Endothelial cell of umbilical vein (primary cell): ENCODE results near the gene EDAR. TPM values are rescaled to one million over a fixed set of nuclear protein-coding genes. Genes with fewer than 3 reads are reported as not detected.

Source experiments
- BruUV-seq: library from RNA; stranded (reverse); fragments of 400-500 nt; replicated peaks from 2 replicates; lab custom pipeline; 2021; lab: Mats Ljungman, UMichigan
- CTCF ChIA-PET: fragments of 300-600, 350-600 bp; sonication (Branson Sonifier 250); formaldehyde crosslinking; loops from one replicate; lab custom pipeline; 2021; ENCODE audit warnings: antibody characterized with exemption, inconsistent platforms; lab: Charles Lee
- POLR2A ChIA-PET: fragments of 300-600, 350-600 bp; sonication (Branson Sonifier 250); formaldehyde crosslinking; loops from one replicate; lab custom pipeline; 2021; ENCODE audit warnings: antibody characterized with exemption, inconsistent platforms; lab: Charles Lee
- DNase-seq: peaks from one replicate; pipeline ENCODE4 v3.0.0-alpha.2; 2011; ENCODE audit warnings: low read depth, low spot score
- FAIRE-seq: peaks from 2 replicates; lab custom pipeline; 2011; peaks lifted over from hg19 to GRCh38; lab: Jason Lieb, UNC
- H2AFZ ChIP-seq: 2 replicates; pipeline ENCODE4 v1.6.0; 2012; ENCODE audit warnings: low read depth, low read length, control low read depth, inconsistent platforms
- H3K27ac ChIP-seq: 2 replicates; pipeline ENCODE4 v1.5.1; 2011; ENCODE audit warnings: low read depth, mild to moderate bottlenecking, control low read depth, low read length, moderate library complexity; ENCODE audit not compliant: insufficient read depth
- H3K27me3 ChIP-seq, 2 experiments: 2 replicates each; pipeline versions ENCODE4 v1.6.0 to v1.6.1; 2011; ENCODE audit warnings: low read length in 2 of 2, mixed read lengths in 1 of 2; ENCODE audit not compliant: control insufficient read depth in 2 of 2, insufficient read depth in 2 of 2
- H3K36me3 ChIP-seq, 2 experiments: 2 replicates in 1 of 2; 3 replicates in 1 of 2; pipeline ENCODE4 v1.5.1; 2011; ENCODE audit warnings: low read length in 2 of 2, mild to moderate bottlenecking in 1 of 2, moderate library complexity in 1 of 2; ENCODE audit not compliant: control insufficient read depth in 2 of 2, insufficient read depth in 2 of 2; ENCODE audit errors: extremely low read depth in 1 of 2
- H3K4me1 ChIP-seq: 3 replicates; pipeline ENCODE4 v1.5.1; 2011; ENCODE audit warnings: mild to moderate bottlenecking, low read length; ENCODE audit not compliant: control insufficient read depth, insufficient read depth; ENCODE audit errors: extremely low read depth
- H3K4me2 ChIP-seq: 2 replicates; pipeline ENCODE4 v1.6.1; 2011; ENCODE audit warnings: low read length, control low read depth, mixed read lengths; ENCODE audit not compliant: insufficient read depth
- H3K4me3 ChIP-seq, 3 experiments: fragments of 200-600 bp in 1 of 3; sonication (generic), shearing (Covaris generic) in 1 of 3; replicated peaks in 1 of 3; 2 replicates each; pipeline ENCODE4 v1.5.1; 2011 to 2016; ENCODE audit warnings: control low read depth in 3 of 3, low read length in 3 of 3, mild to moderate bottlenecking in 2 of 3, inconsistent platforms in 1 of 3, low read depth in 1 of 3, moderate library complexity in 1 of 3; ENCODE audit not compliant: insufficient read depth in 1 of 3
- H3K79me2 ChIP-seq: 2 replicates; pipeline ENCODE4 v1.6.0; 2012; ENCODE audit warnings: low read length, inconsistent platforms; ENCODE audit not compliant: control insufficient read depth, insufficient read depth
- H3K9ac ChIP-seq: replicated peaks from 2 replicates; pipeline ENCODE3; 2011; ENCODE audit warnings: low read length, control low read depth; ENCODE audit not compliant: insufficient read depth; ENCODE audit errors: extremely low read depth
- H3K9me1 ChIP-seq: replicated peaks from 3 replicates; pipeline ENCODE4 v1.6.0; 2011; ENCODE audit warnings: mild to moderate bottlenecking, low read length; ENCODE audit not compliant: control insufficient read depth, insufficient read depth; ENCODE audit errors: extremely low read depth
- H3K9me3 ChIP-seq: replicated peaks from 2 replicates; pipeline ENCODE4 v1.5.1; 2012; ENCODE audit warnings: low read length, inconsistent platforms; ENCODE audit not compliant: control insufficient read depth, insufficient read depth
- H4K20me1 ChIP-seq: replicated peaks from 2 replicates; pipeline ENCODE3; 2011; ENCODE audit warnings: mild to moderate bottlenecking, low read length; ENCODE audit not compliant: control insufficient read depth, insufficient read depth; ENCODE audit errors: extremely low read depth
- EZH2 ChIP-seq: IDR thresholded peaks from 2 replicates; pipeline ENCODE4 v1.6.1; 2012; ENCODE audit warnings: borderline replicate concordance, low read depth, mild to moderate bottlenecking, moderate library complexity, low read length, inconsistent platforms; ENCODE audit not compliant: severe bottlenecking
- FOS ChIP-seq: IDR thresholded peaks from 2 replicates; pipeline ENCODE4 v1.6.1; 2011; ENCODE audit warnings: mild to moderate bottlenecking, low read length, moderate library complexity, borderline replicate concordance; ENCODE audit not compliant: insufficient read depth
- GATA2 ChIP-seq: IDR thresholded peaks from 2 replicates; pipeline ENCODE4 v1.7.0; 2011; ENCODE audit warnings: low read depth, mild to moderate bottlenecking, moderate library complexity, mixed read lengths, low read length; ENCODE audit not compliant: insufficient read length, insufficient read depth
- JUN ChIP-seq: IDR thresholded peaks from 2 replicates; pipeline ENCODE4 v1.6.1; 2011; ENCODE audit warnings: borderline replicate concordance, low read depth; ENCODE audit not compliant: insufficient read length, insufficient read depth
- MYC ChIP-seq: IDR thresholded peaks from one replicate; pipeline ENCODE4 v1.6.1; 2011; ENCODE audit warnings: mild to moderate bottlenecking, low read depth, low read length
- POLR2A ChIP-seq: IDR thresholded peaks from 2 replicates; pipeline ENCODE4 v1.6.1; 2012; ENCODE audit warnings: low read depth, mild to moderate bottlenecking, control low read depth, low read length
- POLR2AphosphoS5 ChIP-seq: IDR thresholded peaks from 2 replicates; pipeline ENCODE4 v1.6.1; 2012; ENCODE audit warnings: low read depth, mild to moderate bottlenecking, control low read depth, low read length, moderate library complexity; ENCODE audit not compliant: insufficient read depth
- dilution Hi-C: fragments of 300-500 bp; cut with MboI; formaldehyde crosslinking; loops from one replicate; pipeline ENCODE4 v1.15.0; 2019; ENCODE audit warnings: low sequenced_read_pairs; ENCODE audit not compliant: extremely low pct_ligation_motif_present
- intact Hi-C: fragments of 100-400 bp; cut with micrococcal nuclease; formaldehyde crosslinking; loops from one replicate; pipeline ENCODE4 v1.10.0; 2022
- polyA plus RNA-seq, 4 experiments: library from polyadenylated mRNA; depleted of rRNA in 3 of 4; stranded (reverse) in 3 of 4; unstranded in 1 of 4; fragments of >200 nt; gene quantifications; 2 replicates each; pipeline versions ENCODE4 v1.2.1 to v1.2.3, GENCODE V29; 2011 to 2012; ENCODE audit warnings: missing spikeins in 1 of 4
- total RNA-seq: library from RNA; stranded (reverse); gene quantifications from 2 replicates; pipeline ENCODE4 v1.2.3, GENCODE V29; 2021
- TF ChIP-seq, protein P1 (sequence below): IDR thresholded peaks from 2 replicates; pipeline ENCODE4 v1.6.1; 2011; ENCODE audit not compliant: insufficient read depth, insufficient read length
- TF ChIP-seq, protein P2 (sequence below), 2 donors: IDR thresholded peaks; 1 replicate in 1 of 2; 2 replicates in 1 of 2; pipeline ENCODE4 v1.5.1; 2011; ENCODE audit warnings: low read length in 2 of 2, mild to moderate bottlenecking in 2 of 2, moderate library complexity in 2 of 2, control low read depth in 1 of 2, inconsistent platforms in 1 of 2, low read depth in 1 of 2; ENCODE audit not compliant: insufficient read depth in 1 of 2; ENCODE audit errors: extremely low read depth in 1 of 2

Gene EDAR
- total and polyA plus RNA-seq, 2 donors (not counting 3 experiments of a cell fraction or from before 2014, with no cell fraction given) = not detected

DNA sequence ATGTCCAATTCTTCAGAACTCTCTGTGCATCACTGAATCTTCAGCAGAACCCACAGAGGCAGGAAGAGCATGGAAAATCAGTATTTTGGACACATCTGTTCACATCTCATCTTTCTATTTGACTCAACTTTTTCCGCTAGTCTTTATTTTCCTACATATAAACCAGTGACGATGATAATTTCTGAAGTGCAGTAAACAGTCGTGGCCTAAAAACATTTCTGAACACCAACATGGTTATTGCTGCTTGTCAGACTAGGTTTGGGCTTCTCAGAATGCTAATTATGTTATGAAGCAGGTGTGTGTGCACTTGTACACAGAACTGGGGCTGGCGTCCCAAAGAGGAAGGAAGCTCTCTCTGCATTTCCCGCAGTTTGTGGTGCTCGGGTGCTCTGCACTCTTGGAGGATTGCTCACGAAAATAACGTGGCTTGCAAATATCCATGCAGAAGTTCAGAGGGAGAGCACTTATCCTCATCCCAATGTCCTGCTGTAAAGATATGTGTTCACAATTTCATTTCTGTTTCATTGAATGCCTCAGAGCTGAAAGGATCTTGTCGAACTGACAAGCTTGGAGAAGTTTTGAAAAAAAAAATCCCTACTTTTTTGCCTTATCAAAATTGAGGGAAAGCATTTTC, 50.8 kb downstream of the EDAR start:
- no peak for TF ChIP-seq POLR2A
- TF ChIP-seq GATA2 = no peak
- TF ChIP-seq, protein P1, sequence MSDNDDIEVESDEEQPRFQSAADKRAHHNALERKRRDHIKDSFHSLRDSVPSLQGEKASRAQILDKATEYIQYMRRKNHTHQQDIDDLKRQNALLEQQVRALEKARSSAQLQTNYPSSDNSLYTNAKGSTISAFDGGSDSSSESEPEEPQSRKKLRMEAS = no peak
- no peak for TF ChIP-seq POLR2AphosphoS5
- no peak for TF ChIP-seq MYC
- TF ChIP-seq, protein P2, sequence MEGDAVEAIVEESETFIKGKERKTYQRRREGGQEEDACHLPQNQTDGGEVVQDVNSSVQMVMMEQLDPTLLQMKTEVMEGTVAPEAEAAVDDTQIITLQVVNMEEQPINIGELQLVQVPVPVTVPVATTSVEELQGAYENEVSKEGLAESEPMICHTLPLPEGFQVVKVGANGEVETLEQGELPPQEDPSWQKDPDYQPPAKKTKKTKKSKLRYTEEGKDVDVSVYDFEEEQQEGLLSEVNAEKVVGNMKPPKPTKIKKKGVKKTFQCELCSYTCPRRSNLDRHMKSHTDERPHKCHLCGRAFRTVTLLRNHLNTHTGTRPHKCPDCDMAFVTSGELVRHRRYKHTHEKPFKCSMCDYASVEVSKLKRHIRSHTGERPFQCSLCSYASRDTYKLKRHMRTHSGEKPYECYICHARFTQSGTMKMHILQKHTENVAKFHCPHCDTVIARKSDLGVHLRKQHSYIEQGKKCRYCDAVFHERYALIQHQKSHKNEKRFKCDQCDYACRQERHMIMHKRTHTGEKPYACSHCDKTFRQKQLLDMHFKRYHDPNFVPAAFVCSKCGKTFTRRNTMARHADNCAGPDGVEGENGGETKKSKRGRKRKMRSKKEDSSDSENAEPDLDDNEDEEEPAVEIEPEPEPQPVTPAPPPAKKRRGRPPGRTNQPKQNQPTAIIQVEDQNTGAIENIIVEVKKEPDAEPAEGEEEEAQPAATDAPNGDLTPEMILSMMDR (IDR thresholded peaks at IDR 0.05; ENCODE audit: extremely low read depth in 1 of 2, insufficient read depth in 1 of 2, low read depth in 1 of 2, low read length in 2 of 2) = no peak
- no peak for TF ChIP-seq JUN
- TF ChIP-seq FOS = no peak
- no peak for TF ChIP-seq EZH2
- FAIRE-seq (no peak), DNase-seq (no peak)
- no peaks in the 10 kb centered on the region for H3K4me1 ChIP-seq
- no TSS peak for BruUV-seq
- H3K27ac ChIP-seq = no peak overlapping the region
- POLR2A ChIA-PET = no interaction called here
- H3K9me1 ChIP-seq = no peaks in the 10 kb centered on the region
- intact Hi-C loops (no loop called here), dilution Hi-C loops (no loop called here)
- H3K9ac ChIP-seq = no peak overlapping the region
- no peak overlapping the region for H3K4me3 ChIP-seq
- no peak overlapping the region for H2AFZ ChIP-seq
- H3K27me3 ChIP-seq = no peaks in the 10 kb centered on the region
- CTCF ChIA-PET = no interaction called here
- no peaks in the 10 kb centered on the region for H3K9me3 ChIP-seq
- H4K20me1 ChIP-seq = no peaks in the 10 kb centered on the region
- no peak overlapping the region for H3K4me2 ChIP-seq
- no peaks in the 10 kb centered on the region for H3K79me2 ChIP-seq
- no peaks in the 10 kb centered on the region for H3K36me3 ChIP-seq
